ENCODE results near the gene NKX1-1.

NKX1-1 gene

DNA sequence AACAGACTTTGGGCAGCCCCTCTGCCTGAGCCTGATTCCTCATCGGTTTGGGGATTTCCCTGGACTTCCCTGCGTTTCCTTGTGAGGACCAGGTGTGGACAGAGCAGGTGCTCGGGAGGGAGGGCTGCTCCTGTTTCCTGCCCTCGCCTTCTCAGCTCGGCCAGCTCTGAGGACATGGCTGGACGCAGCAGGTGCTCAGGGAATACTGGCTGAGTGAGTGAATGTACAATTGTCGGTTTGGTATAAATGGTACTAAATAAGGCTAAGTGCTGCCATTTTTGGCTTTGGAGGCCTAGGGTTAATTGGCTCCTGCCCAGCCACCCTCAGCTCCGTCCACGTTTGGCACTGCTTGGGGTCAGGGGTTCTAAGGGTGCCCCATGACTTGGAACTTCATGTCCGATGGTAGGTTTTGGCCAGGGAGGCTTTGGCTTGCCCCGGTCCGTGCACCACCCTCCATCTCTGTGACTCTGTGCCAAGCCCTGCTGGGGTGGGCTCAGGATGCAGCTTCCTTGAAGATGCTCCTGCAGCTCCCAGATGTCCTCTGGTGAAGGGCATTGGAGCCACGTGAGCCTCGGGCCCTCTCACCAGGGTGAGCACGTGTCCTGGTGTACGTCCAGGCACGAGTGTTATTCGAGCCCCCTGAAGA lies 45.0 kb upstream of the NKX1-1 start:
- H3K18ac ChIP-seq (ENCODE audit: low read depth in 1 of 2, low read length in 2 of 2) = no peak overlapping the region

DNA sequence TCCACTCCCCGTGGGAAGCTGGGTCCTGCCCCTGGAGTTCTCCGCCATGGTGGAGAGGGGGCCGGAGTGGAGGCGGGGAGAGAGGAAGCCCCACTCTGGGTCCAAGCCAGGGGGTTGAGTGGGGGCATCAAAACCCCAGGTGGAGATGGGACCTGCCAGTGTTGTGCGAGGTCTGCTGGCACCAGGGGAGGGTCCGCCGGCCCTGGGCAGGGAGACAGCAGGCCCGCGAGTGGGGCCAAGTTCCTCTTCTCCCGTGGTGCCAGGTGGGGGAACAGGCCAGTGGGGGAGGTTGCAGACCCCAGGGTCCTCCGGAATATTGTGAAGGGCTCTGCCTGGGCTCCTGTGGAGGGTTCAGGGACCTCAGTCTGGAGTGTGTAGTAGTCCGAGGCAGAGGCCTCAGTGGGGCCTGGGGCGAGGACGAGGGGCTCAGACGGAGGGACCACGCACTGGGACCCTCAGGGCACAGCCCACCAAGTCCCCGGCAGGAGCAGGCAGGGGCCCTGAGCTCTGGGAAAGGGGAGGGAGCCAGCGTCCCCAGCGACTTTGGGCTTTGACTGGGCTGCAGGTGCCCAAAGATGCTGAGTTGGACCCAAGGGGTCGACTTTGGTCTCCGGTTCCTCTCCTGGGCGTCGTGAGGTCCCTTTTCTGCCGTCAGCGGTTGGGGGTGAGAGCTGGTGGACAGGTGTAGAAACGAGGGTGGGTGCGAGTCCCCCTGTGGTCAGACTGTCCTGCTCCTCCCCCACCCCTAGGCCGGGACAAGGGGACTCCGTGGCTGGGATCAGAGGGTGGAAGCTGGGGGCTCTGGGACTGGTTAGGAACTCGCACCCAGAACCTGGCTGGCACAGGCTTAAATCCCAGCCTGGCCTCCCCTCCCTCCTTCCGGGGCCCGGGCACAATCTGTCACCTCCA lies 43.8 kb upstream of the NKX1-1 start:
- H2BK12ac ChIP-seq (ENCODE audit: low read length in 2 of 2) = no peak overlapping the region
- no peak overlapping the region for H2BK5ac ChIP-seq (ENCODE audit: low read depth, low read length, poor library complexity, severe bottlenecking)
- H3K4me1 ChIP-seq (ENCODE audit: control insufficient read depth, insufficient read depth, low read depth, low read length) = no peaks in the 10 kb centered on the region
- H3K27ac ChIP-seq (ENCODE audit: low read length, poor library complexity, severe bottlenecking) = no peak overlapping the region
- no peak overlapping the region for H3K4me3 ChIP-seq (ENCODE audit: insufficient read depth in 1 of 2, low read depth in 1 of 2, low read length in 2 of 2)
- no peak for DNase-seq
- H3K4me2 ChIP-seq (ENCODE audit: low read length, poor library complexity, severe bottlenecking) = no peak overlapping the region
- no peak overlapping the region for H2AK5ac ChIP-seq (ENCODE audit: low read length, severe bottlenecking)
- peaks cover 0 to 17% of the 10 kb centered on the region in 2 experiments for H3K27me3 ChIP-seq (ENCODE audit: control insufficient read depth in 1 of 2, insufficient read depth in 1 of 2, low read length in 2 of 2)
- no peak overlapping the region for H3K18ac ChIP-seq (ENCODE audit: low read depth in 1 of 2, low read length in 2 of 2)
- H3K23ac ChIP-seq (ENCODE audit: low read length in 2 of 2) = no peak overlapping the region
- no peak overlapping the region for H3K9ac ChIP-seq (ENCODE audit: low read length)
- H3K14ac ChIP-seq (ENCODE audit: low read length in 2 of 2) = no peak overlapping the region
- H3K4ac ChIP-seq (ENCODE audit: low read depth in 1 of 2, low read length in 2 of 2) = no peak overlapping the region
- no peak overlapping the region for H2BK120ac ChIP-seq (ENCODE audit: low read depth, low read length)
- no peaks in the 10 kb centered on the region for H3K36me3 ChIP-seq (ENCODE audit: control insufficient read depth in 1 of 2, insufficient read depth in 2 of 2, low read depth in 1 of 2, low read length in 2 of 2)
- WGBS = 85% methylated on average over 30 of the region's 32 CpGs
- no peak overlapping the region for H2BK15ac ChIP-seq (ENCODE audit: low read depth, poor library complexity, severe bottlenecking)
- H4K8ac ChIP-seq (ENCODE audit: low read length) = no peak overlapping the region
- H4K91ac ChIP-seq (ENCODE audit: low read length) = no peak overlapping the region
- no peaks in the 10 kb centered on the region for H3K79me1 ChIP-seq (replicated peaks; ENCODE audit: low read length, poor library complexity, severe bottlenecking)
- peaks cover 17% of the 10 kb centered on the region for H3K9me3 ChIP-seq (ENCODE audit: control insufficient read depth, low read length)
- no peak overlapping the region for H2AFZ ChIP-seq (ENCODE audit: low read depth, low read length)

More for the DNA sequence above, 45.0 kb upstream of the NKX1-1 start:
- Histone ChIP-seq H2BK15ac (ENCODE audit: low read depth, poor library complexity, severe bottlenecking) (no peak overlapping the region), H3K4me1 (ENCODE audit: control insufficient read depth, insufficient read depth, low read depth, low read length) (no peaks in the 10 kb centered on the region), H4K91ac (ENCODE audit: low read length) (no peak overlapping the region), H2AK5ac (ENCODE audit: low read length, severe bottlenecking) (no peak overlapping the region), H3K36me3 (ENCODE audit: control insufficient read depth in 1 of 2, insufficient read depth in 2 of 2, low read depth in 1 of 2, low read length in 2 of 2) (no peaks in the 10 kb centered on the region), H3K27ac (ENCODE audit: low read length, poor library complexity, severe bottlenecking) (no peak overlapping the region), H3K4ac (ENCODE audit: low read depth in 1 of 2, low read length in 2 of 2) (no peak overlapping the region), H4K8ac (ENCODE audit: low read length) (no peak overlapping the region), H3K9ac (ENCODE audit: low read length) (no peak overlapping the region), H2BK120ac (ENCODE audit: low read depth, low read length) (no peak overlapping the region), H3K27me3 (ENCODE audit: control insufficient read depth in 1 of 2, insufficient read depth in 1 of 2, low read length in 2 of 2) (peaks cover 0 to 13% of the 10 kb centered on the region in 2 experiments), H3K79me1 (replicated peaks; ENCODE audit: low read length, poor library complexity, severe bottlenecking) (no peaks in the 10 kb centered on the region), H3K23ac (ENCODE audit: low read length in 2 of 2) (no peak overlapping the region), H2AFZ (ENCODE audit: low read depth, low read length) (no peak overlapping the region), H2BK12ac (ENCODE audit: low read length in 2 of 2) (no peak overlapping the region), H3K9me3 (ENCODE audit: control insufficient read depth, low read length) (peaks cover 21% of the 10 kb centered on the region), H3K4me2 (ENCODE audit: low read length, poor library complexity, severe bottlenecking) (no peak overlapping the region), H3K14ac (ENCODE audit: low read length in 2 of 2) (no peak overlapping the region), H2BK5ac (ENCODE audit: low read depth, low read length, poor library complexity, severe bottlenecking) (no peak overlapping the region), H3K4me3 (ENCODE audit: insufficient read depth in 1 of 2, low read depth in 1 of 2, low read length in 2 of 2) (no peak overlapping the region)
- WGBS = 83% methylated on average over 18 of the region's 18 CpGs
- no peak for DNase-seq

DNA sequence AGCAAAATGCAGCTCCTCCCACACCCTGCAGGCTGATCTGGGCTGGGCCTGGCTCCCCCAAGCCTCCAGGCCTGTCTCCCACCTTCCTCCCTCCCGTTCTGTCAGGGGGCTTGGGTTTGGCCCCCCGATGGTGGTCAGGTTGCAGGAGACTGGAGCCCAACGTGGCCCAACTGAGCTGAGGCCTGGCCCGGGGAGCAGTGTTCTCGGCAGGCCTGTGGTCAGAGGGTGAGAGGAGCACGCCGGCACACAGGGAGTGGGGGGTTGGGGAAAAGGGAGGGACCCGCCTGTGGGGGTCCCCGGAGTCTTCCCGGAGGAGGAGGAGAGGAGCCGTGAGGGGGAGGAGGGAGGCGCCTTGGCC lies 43.2 kb upstream of the NKX1-1 start:
- Histone ChIP-seq H3K4me2 (ENCODE audit: low read length, poor library complexity, severe bottlenecking) (no peak overlapping the region), H3K79me1 (replicated peaks; ENCODE audit: low read length, poor library complexity, severe bottlenecking) (no peaks in the 10 kb centered on the region), H3K9ac (ENCODE audit: low read length) (no peak overlapping the region), H3K36me3 (ENCODE audit: control insufficient read depth in 1 of 2, insufficient read depth in 2 of 2, low read depth in 1 of 2, low read length in 2 of 2) (no peaks in the 10 kb centered on the region), H2BK15ac (ENCODE audit: low read depth, poor library complexity, severe bottlenecking) (no peak overlapping the region), H2BK5ac (ENCODE audit: low read depth, low read length, poor library complexity, severe bottlenecking) (no peak overlapping the region), H3K4ac (ENCODE audit: low read depth in 1 of 2, low read length in 2 of 2) (no peak overlapping the region), H3K9me3 (ENCODE audit: control insufficient read depth, low read length) (peaks cover 17% of the 10 kb centered on the region), H2AFZ (ENCODE audit: low read depth, low read length) (no peak overlapping the region), H3K14ac (ENCODE audit: low read length in 2 of 2) (no peak overlapping the region), H2BK12ac (ENCODE audit: low read length in 2 of 2) (no peak overlapping the region), H3K4me1 (ENCODE audit: control insufficient read depth, insufficient read depth, low read depth, low read length) (no peaks in the 10 kb centered on the region), H3K27ac (ENCODE audit: low read length, poor library complexity, severe bottlenecking) (no peak overlapping the region), H2BK120ac (ENCODE audit: low read depth, low read length) (no peak overlapping the region), H3K23ac (ENCODE audit: low read length in 2 of 2) (no peak overlapping the region), H3K4me3 (ENCODE audit: insufficient read depth in 1 of 2, low read depth in 1 of 2, low read length in 2 of 2) (no peak overlapping the region), H2AK5ac (ENCODE audit: low read length, severe bottlenecking) (no peak overlapping the region), H3K27me3 (ENCODE audit: control insufficient read depth in 1 of 2, insufficient read depth in 1 of 2, low read length in 2 of 2) (peaks cover 0 to 19% of the 10 kb centered on the region in 2 experiments), H4K8ac (ENCODE audit: low read length) (no peak overlapping the region), H4K91ac (ENCODE audit: low read length) (no peak overlapping the region), H3K18ac (ENCODE audit: low read depth in 1 of 2, low read length in 2 of 2) (no peak overlapping the region)
- DNase-seq = no peak
- 73% methylated on average over 12 of the region's 12 CpGs for WGBS

DNA sequence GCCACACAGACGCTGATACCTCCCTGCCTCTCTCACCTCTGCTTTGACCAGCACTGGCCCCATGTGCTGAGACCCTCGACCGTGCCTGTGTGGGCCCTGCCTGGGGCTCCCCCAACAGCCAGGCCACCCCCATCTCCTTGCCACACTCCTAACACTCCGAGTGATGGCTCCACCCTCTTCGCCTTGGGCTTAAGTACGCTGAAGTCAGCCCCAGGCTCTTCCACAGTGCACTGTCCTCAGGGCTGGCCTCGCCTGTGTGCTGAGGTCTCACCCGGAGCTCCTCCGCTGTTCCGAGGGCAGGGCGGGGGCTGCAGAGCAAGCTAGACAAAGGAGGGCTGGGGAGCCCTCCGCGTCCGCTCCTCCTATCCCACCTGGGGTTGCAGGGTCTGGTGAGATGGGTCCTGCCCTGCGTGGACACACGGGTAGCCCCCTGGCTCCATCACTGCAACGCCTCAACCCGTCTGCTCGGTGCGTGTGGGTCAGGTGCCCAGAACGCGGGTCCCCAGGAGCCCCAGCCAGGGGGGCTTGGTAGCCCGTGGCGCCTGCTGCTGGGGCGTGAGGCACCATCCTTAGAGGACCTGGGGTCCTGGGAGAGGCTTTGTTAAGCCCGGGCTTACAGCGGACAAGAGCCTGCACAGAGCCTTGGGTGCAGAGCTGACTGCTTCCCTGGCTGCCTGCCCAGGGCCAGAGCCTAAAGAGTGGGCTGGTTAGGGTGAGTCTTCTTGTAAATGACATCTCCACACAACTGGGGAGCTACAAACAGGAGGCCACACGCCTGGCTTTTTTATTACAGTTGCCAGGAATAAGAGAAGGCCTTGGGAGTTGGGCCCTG lies 42.6 kb upstream of the NKX1-1 start:
- Histone ChIP-seq H3K79me1 (replicated peaks; ENCODE audit: low read length, poor library complexity, severe bottlenecking) (no peaks in the 10 kb centered on the region), H3K4me2 (ENCODE audit: low read length, poor library complexity, severe bottlenecking) (no peak overlapping the region), H3K23ac (ENCODE audit: low read length in 2 of 2) (no peak overlapping the region), H2BK5ac (ENCODE audit: low read depth, low read length, poor library complexity, severe bottlenecking) (no peak overlapping the region), H4K8ac (ENCODE audit: low read length) (no peak overlapping the region), H2BK15ac (ENCODE audit: low read depth, poor library complexity, severe bottlenecking) (no peak overlapping the region), H3K36me3 (ENCODE audit: control insufficient read depth in 1 of 2, insufficient read depth in 2 of 2, low read depth in 1 of 2, low read length in 2 of 2) (no peaks in the 10 kb centered on the region), H3K9ac (ENCODE audit: low read length) (no peak overlapping the region), H3K18ac (ENCODE audit: low read depth in 1 of 2, low read length in 2 of 2) (no peak overlapping the region), H3K27ac (ENCODE audit: low read length, poor library complexity, severe bottlenecking) (no peak overlapping the region), H2AK5ac (ENCODE audit: low read length, severe bottlenecking) (no peak overlapping the region), H3K4me3 (ENCODE audit: insufficient read depth in 1 of 2, low read depth in 1 of 2, low read length in 2 of 2) (no peak overlapping the region), H3K4me1 (ENCODE audit: control insufficient read depth, insufficient read depth, low read depth, low read length) (no peaks in the 10 kb centered on the region), H3K9me3 (ENCODE audit: control insufficient read depth, low read length) (peaks cover 12% of the 10 kb centered on the region), H3K27me3 (ENCODE audit: control insufficient read depth in 1 of 2, insufficient read depth in 1 of 2, low read length in 2 of 2) (peaks cover 0 to 19% of the 10 kb centered on the region in 2 experiments), H4K91ac (ENCODE audit: low read length) (no peak overlapping the region), H2AFZ (ENCODE audit: low read depth, low read length) (no peak overlapping the region), H3K14ac (ENCODE audit: low read length in 2 of 2) (no peak overlapping the region), H3K4ac (ENCODE audit: low read depth in 1 of 2, low read length in 2 of 2) (no peak overlapping the region), H2BK120ac (ENCODE audit: low read depth, low read length) (no peak overlapping the region), H2BK12ac (ENCODE audit: low read length in 2 of 2) (no peak overlapping the region)
- 85% methylated on average over 28 of the region's 28 CpGs for WGBS
- no peak for DNase-seq

Data from mesenchymal stem cell (in vitro differentiated cells and primary cell).